Skeletal muscle tissue (tissue), 4 donors: ENCODE measurements around the gene NOC2L. TPM values are rescaled to one million over a fixed set of nuclear protein-coding genes. Genes with fewer than 3 reads are reported as not detected.
A peak's percentile ranks its signal among the peaks of the same experiment; 100 is the strongest.

ENCODE experiments used
- H3K27ac ChIP-seq: one replicate; pipeline ENCODE4 v1.7.0; 2013; ENCODE audit warnings: mild to moderate bottlenecking, low read depth, low read length, inconsistent platforms
- H3K27me3 ChIP-seq, 3 donors: one replicate each; pipeline ENCODE4 v1.7.0; 2013; ENCODE audit warnings: low read length in 3 of 3; ENCODE audit not compliant: control insufficient read depth in 3 of 3, insufficient read depth in 3 of 3
- H3K36me3 ChIP-seq, 3 donors: one replicate each; pipeline ENCODE4 v1.7.0; 2013; ENCODE audit warnings: low read length in 3 of 3; ENCODE audit not compliant: control insufficient read depth in 3 of 3, insufficient read depth in 3 of 3
- H3K4me1 ChIP-seq, 3 donors: one replicate each; pipeline ENCODE4 v1.7.0; 2013; ENCODE audit warnings: low read length in 3 of 3, mild to moderate bottlenecking in 3 of 3; ENCODE audit not compliant: control insufficient read depth in 3 of 3, insufficient read depth in 3 of 3
- H3K4me3 ChIP-seq, 3 donors: one replicate each; pipeline ENCODE4 v1.7.0; 2013; ENCODE audit warnings: low read length in 3 of 3
- H3K9ac ChIP-seq, 3 donors: one replicate each; pipeline ENCODE4 v1.7.0; 2013; ENCODE audit warnings: low read length in 3 of 3, mild to moderate bottlenecking in 3 of 3, moderate library complexity in 2 of 3, low read depth in 1 of 3
- H3K9me3 ChIP-seq, 3 donors: one replicate each; pipeline ENCODE4 v1.7.0; 2013; ENCODE audit warnings: low read length in 3 of 3; ENCODE audit not compliant: control insufficient read depth in 3 of 3
- total RNA-seq: library from RNA; depleted of rRNA; stranded (reverse); fragments of >200 nt; gene quantifications from one replicate; pipeline ENCODE4 v1.2.3, GENCODE V29; 2014
- donor health status: Osteomylitis.

NOC2L gene
- 47.0 TPM for total RNA-seq

DNA sequence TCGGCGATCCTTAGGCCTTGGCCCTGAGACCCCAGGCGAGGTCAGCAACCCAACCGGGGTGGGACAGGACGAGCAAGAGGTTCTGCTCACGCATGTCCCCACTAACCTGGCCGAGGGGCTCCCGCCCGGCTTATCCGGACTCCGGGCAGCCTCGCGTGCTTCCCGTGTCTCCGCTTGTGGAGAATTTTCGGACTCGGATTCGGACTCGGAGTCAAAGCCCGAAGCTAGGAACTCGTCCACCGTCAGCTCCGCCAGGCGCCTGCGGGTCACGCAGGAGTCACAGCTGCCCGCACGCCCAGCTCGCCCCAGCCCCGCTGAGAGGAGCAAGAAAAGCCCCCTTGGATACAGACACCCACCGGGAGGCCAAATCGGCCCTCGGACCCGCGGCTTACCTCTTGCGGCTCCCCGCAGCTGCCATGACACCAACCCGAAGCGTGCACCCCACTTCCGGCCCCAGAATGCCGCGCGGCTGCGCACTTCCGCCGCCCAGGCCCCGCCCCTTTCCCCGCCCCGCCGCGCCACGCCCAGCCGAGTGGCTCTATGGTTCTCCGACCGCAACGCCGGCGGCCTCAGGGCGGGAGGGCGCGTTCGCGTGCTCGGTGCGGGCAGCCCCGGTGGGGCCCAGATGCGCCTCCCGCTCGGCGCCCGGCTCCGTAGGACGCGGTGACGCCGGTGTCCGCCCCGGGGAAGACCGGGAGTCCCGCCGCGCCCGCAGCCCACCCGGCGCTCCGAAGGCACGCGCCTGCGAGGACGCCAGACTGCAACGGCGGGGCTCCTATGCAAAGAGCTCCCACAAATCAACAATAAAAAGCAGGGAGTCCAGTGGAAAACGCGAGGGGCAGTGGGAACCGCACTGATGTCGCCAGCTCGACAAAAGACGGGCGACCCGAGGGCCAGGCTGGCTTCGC, at the start of gene NOC2L:
NOC2L (minus strand) TSS at position 434 of the 908 bp plus-strand sequence; CDS start at position 418, 16 bp downstream.
- H3K36me3 ChIP-seq: peaks cover 26 to 33% (median 28%) of the 10 kb centered on the region in 3 donors
- no peaks in the 10 kb centered on the region for H3K9me3 ChIP-seq
- no peak within 1 kb of the TSS for H3K27ac ChIP-seq
- H3K9ac ChIP-seq: peak within 1 kb of the TSS; percentile 79 to 95 (median 93)
- H3K27me3 ChIP-seq: peaks cover 0 to 2% (median 0%) of the 10 kb centered on the region in 3 donors
- H3K4me1 ChIP-seq: peaks cover 18 to 28% (median 21%) of the 10 kb centered on the region in 3 donors
- H3K4me3 ChIP-seq: peak within 1 kb of the TSS; percentile 86 to 99 (median 98)

DNA sequence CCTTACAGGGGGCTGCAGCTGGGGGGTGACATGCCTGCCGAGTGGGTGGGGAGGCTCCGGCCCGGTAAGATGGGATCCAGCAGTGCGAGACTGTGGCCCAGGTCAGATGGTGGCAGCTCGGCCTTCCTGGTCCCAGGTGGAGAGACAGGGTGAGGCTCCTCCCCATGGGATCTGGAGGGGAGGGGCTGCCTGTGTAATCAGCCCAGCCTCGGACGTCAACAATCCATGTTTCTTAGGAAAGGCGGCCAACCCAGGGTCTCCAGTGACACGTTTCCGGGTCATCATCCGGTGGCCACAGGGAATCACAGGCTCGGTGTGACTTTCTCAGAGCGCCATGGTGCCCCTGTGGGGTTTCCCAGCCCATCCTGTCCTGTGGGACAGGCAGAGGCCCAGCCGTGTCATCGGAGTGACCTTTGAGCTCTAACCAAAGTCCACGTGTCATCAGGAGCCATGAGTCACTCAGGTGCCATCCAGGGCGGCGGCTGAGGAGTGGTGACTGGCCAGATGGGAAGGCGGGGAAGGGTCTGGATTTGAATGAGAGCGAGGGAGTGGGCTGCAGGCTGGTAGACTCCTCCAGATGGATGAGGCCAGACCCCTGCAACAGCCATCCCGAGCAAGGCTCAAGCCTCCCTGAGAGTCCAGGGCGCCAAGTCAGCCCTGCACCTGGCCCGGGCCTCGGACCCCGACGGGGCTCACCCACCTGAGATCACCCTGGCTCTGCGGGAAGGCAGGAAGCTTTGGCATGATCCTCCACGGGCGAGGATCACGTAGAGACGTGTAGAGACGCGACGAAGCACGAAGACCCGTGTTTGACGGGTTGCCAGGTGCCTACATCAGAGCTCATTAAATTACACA, 47.5 kb upstream of the NOC2L start:
- Histone ChIP-seq H3K27me3 (peaks cover 5 to 33% (median 15%) of the 10 kb centered on the region in 3 donors), H3K27ac (no peak overlapping the region), H3K9ac (peak overlapping the region in 1 of 3 donors; percentile 16), H3K4me3 (no peak overlapping the region), H3K36me3 (no peaks in the 10 kb centered on the region), H3K9me3 (no peaks in the 10 kb centered on the region), H3K4me1 (peaks cover 20 to 24% (median 23%) of the 10 kb centered on the region in 3 donors)

DNA sequence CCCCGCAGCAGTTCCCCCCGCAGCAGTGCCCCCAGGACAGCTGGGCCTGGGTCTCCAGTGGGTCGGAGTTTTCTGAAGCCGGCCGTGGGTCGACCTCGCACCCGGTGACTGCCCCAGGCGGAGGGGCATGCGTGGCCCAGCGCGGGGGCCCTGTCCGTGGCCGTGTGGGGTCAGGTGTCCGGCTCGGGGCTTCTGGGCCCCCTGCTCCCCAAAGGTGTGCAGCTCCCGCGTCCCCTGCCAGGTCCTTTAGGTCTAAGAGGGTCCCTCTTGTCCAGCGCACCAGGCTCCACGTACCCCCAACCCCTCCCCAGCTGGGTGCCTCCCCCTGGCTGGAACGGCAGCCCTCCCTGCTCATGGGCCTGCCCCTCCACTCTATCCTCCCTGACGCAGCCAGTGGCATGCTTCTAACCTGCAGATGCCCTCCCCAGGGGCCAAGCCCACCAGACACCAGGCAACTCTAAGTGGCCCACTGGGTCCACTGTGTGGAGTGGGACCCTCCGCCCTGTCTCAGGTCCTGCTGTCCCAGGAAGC, 46.8 kb upstream of the NOC2L start:
- Histone ChIP-seq H3K9ac (peak overlapping the region in 1 of 3 donors; percentile 66), H3K36me3 (no peaks in the 10 kb centered on the region), H3K9me3 (no peaks in the 10 kb centered on the region), H3K27me3 (peaks cover 7 to 36% (median 22%) of the 10 kb centered on the region in 3 donors), H3K4me1 (peaks cover 22 to 26% (median 26%) of the 10 kb centered on the region in 3 donors), H3K27ac (no peak overlapping the region), H3K4me3 (no peak overlapping the region)

DNA sequence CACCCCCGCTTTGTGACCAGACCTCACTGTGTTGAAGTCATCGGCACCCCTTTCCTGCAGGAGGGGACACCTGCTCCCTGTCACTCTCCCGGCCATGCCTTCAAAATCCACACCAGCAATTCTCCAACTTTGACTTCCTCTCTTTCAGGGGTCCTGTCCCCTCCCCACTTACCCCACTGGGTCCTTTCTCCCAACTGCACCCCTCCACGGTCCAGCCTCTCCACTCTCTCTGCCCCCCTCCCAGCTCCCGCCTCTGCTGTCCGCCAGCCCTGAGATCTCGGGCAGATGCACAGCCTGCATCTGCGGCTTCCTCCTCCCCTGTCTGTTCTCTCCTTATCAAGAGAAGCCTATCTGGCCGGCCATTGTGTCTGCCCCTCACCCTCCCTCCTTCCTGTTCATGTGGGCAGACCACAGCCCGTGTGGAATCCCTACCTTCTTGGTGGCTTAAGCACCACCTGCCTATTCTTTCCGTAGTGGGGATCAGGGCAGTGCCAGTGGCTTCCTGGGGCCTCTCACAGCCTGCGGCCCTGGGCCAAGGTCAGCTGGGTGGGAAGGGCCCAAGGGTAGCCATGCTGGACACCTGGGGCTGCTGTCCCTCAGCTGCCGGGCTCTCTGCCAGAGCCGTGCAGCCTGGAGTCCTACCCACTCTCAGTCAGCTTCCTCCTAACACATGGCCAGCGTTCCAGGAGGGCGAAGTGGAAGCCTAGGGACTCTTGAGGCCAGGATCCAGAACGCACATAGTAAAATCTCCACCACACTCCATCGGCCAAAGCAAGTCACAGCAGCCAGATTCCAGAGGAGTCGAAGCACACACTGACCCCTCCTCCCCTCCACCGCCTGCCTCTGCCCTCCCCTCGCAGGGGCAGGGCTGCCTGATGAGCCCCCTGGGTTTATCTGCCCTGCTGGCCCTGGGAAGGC, 46.0 kb upstream of the NOC2L start:
- Histone ChIP-seq H3K27me3 (peaks cover 9 to 42% (median 27%) of the 10 kb centered on the region in 3 donors), H3K27ac (peak overlapping the region; percentile 36), H3K4me1 (peaks cover 23 to 32% (median 32%) of the 10 kb centered on the region in 3 donors), H3K9ac (peak overlapping the region; percentile 50 to 66 (median 57)), H3K4me3 (peak overlapping the region; percentile 30 to 49 (median 46)), H3K9me3 (no peaks in the 10 kb centered on the region), H3K36me3 (no peaks in the 10 kb centered on the region)

DNA sequence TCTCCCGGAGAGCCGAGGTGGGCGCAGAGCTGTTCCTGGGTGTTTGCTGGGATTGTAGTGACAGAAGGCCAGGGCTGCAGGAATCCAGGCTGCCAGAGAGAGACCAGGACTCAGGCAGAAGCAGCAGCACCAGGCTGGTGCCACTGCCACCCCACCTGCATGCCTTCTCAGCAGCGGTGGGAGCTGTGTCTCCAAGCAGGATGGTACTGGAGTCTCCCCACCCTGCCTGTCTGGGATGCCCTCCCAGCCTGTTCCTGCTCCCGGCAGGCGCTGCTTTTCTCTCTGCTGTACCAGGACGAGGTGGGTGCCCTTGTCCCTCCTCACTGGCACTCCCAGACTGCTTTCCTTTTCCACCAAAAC, 45.3 kb upstream of the NOC2L start:
- peak overlapping the region in 1 of 3 donors; percentile 49 for H3K4me3 ChIP-seq
- H3K27me3 ChIP-seq: peaks cover 9 to 42% (median 27%) of the 10 kb centered on the region in 3 donors
- peak overlapping the region in 2 of 3 donors; percentile 50 to 62 for H3K9ac ChIP-seq
- H3K9me3 ChIP-seq: no peaks in the 10 kb centered on the region
- H3K27ac ChIP-seq: no peak overlapping the region
- no peaks in the 10 kb centered on the region for H3K36me3 ChIP-seq
- peaks cover 23 to 35% (median 34%) of the 10 kb centered on the region in 3 donors for H3K4me1 ChIP-seq

DNA sequence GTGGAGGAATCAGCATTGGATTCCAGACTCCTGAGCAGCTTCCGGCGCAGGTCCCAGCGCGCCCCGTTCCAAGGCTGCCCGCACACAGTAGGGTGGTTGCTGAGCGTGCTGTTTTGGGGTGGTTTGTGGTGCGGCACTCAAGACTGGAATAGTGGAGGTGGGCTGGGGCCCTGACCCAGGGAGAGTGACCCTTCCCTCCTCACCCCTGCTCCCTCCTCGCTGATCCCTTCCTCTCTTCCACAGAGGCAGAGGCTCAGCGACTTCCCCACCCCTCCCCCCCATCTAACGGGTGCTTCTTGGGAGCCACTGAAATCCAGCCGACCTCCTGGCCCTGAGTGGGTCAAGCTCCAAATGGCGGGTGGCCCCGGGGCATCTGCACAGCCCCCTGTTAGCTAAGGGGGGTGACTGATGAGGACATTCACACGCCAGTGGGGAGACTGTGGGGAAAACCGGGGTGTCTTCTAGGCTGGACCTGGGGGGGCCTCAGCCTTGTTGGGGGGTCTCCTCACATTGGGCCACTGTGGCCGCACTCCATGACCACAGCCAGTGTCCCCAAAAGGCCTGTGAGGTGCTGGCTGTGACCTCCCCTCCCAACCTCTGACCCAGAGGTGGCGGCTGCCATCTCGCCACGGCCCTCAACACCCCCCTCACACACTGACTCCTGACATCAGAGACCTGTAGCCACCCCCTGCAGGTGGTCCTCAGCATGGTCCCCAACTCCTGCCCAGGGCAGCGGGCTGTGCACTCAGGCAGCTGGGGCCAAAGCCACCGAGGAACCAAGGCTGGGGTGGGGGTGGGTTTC, 44.8 kb upstream of the NOC2L start:
- H3K27ac ChIP-seq: no peak overlapping the region

DNA sequence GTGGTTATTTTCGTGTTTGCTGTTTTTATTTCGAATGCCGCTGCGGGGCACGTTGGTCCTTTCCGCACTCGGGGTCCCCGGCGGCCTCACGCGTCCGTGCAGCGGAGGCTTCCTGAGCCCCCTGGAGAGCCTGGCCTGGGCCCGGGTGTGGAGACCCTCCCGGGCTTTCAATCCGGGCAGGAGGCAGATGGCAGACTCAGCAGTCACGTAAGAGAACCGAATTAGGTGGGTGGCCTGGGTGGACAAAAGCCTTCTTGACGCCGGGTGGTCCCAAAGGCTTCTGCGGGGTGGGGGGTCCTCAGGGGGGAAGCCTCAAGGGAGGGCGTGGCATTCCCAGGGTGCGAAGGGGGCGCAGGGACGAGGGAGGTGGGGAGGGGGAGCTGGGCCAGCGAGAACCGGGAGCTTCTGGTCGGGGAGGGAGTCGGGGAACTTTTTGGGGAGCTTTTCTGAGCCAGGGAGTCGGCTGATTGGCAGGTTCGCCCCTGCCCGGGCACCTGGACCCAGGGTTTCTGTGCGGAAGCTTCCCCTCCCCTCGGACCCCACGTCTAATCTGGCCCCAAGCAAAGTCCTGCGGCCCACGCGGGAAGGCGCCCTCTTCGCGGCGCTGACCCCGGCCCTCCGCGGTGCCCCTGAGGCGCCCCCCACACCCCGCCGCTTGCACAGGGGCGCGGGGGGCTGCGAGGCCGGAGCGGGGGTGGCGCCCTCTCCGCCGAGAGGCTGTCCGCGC, 42.2 kb upstream of the NOC2L start:
- Histone ChIP-seq H3K27me3 (peaks cover 13 to 47% (median 34%) of the 10 kb centered on the region in 3 donors), H3K4me1 (peaks cover 23 to 37% (median 35%) of the 10 kb centered on the region in 3 donors), H3K36me3 (no peaks in the 10 kb centered on the region), H3K9ac (peak overlapping the region; percentile 33 to 79 (median 73)), H3K27ac (peak overlapping the region; percentile 86), H3K4me3 (peak overlapping the region; percentile 63 to 69 (median 68)), H3K9me3 (no peaks in the 10 kb centered on the region)

More for the DNA sequence above, 44.8 kb upstream of the NOC2L start:
- Histone ChIP-seq H3K27me3 (peaks cover 9 to 47% (median 27%) of the 10 kb centered on the region in 3 donors), H3K4me3 (no peak overlapping the region), H3K4me1 (peaks cover 23 to 38% (median 37%) of the 10 kb centered on the region in 3 donors), H3K9me3 (no peaks in the 10 kb centered on the region), H3K36me3 (no peaks in the 10 kb centered on the region), H3K9ac (peak overlapping the region in 2 of 3 donors; percentile 14 to 62)
